Vagina (tissue), 2 donors: ENCODE measurements around the gene CCDC83.

Experiments
- CTCF ChIP-seq, 3 experiments: fragments of 450-650 bp in 2 of 3; fragments of 200-600 bp in 1 of 3; sonication (generic) in 1 of 3; IDR thresholded peaks; one replicate each; pipeline ENCODE4 v1.5.1; 2017 to 2019; ENCODE audit warnings: antibody characterized with exemption in 3 of 3, mild to moderate bottlenecking in 2 of 3, moderate library complexity in 2 of 3
- POLR2A ChIP-seq, 2 donors: fragments of 450-650 bp; IDR thresholded peaks; one replicate each; pipeline ENCODE4 v1.6.1; 2017; ENCODE audit warnings: antibody characterized with exemption in 2 of 2, mild to moderate bottlenecking in 2 of 2, moderate library complexity in 2 of 2

- TF ChIP-seq CTCF (IDR thresholded peaks at IDR 0.05) (no peak), POLR2A (IDR thresholded peaks at IDR 0.05) (no peak)
Measured at GRCh38 chr11:85810521-85810870, 44.7 kb upstream of the CCDC83 start.
